Nephron (organoid): ENCODE results near the gene ALK.

Experiments
- H3K27ac Mint-ChIP-seq, 3 experiments: 2 replicates each; pipeline ENCODE4 v1.8.0; 2020; ENCODE audit warnings: mixed read lengths in 3 of 3, mild to moderate bottlenecking in 2 of 3, moderate library complexity in 1 of 3
- H3K27me3 Mint-ChIP-seq: 2 replicates; pipeline ENCODE4 v1.8.0; 2021; ENCODE audit warnings: low read depth, mild to moderate bottlenecking, moderate library complexity, mixed read lengths
- H3K36me3 Mint-ChIP-seq: 2 replicates; pipeline ENCODE4 v1.8.0; 2020; ENCODE audit warnings: low read depth, mixed read lengths
- H3K4me1 Mint-ChIP-seq: 2 replicates; pipeline ENCODE4 v1.8.0; 2020; ENCODE audit warnings: mixed read lengths
- H3K4me3 Mint-ChIP-seq, 3 experiments: 2 replicates each; pipeline ENCODE4 v1.8.0; 2020; ENCODE audit warnings: mild to moderate bottlenecking in 3 of 3, mixed read lengths in 3 of 3, moderate library complexity in 2 of 3
- H3K9me3 Mint-ChIP-seq: 2 replicates; pipeline ENCODE4 v1.8.0; 2020; ENCODE audit warnings: mixed read lengths
- TF ChIP-seq, protein P1 (sequence below), 3 experiments: fragments of 200-600 bp; sonication (generic); IDR thresholded peaks; one replicate each; pipeline ENCODE4 v1.5.0; 2021; ENCODE audit warnings: antibody characterized with exemption in 3 of 3; ENCODE audit not compliant: unreplicated experiment in 3 of 3

ALK gene

DNA sequence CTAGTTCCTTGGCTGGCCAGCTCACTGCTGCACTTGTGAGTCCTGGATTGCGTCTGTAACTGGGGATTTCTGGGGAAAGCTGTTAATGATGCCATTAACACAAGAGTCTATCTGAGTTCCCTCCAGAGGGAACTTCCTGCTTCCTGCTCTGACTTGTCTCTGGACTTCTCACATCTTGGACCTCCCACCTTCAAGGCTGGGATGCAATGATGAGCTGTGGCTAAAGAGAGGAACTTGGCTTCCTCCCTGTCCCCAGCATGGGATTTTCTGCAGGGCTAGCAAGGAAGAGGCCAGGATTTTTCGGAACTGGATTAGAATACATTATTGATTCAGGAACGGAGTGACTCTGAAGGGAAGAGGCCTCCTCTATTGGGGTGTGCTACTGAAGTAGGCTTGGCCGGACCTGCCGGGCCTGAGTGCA lies 650.7 kb downstream of the ALK start:
- Mint-ChIP-seq H3K27me3 (peaks cover 55% of the 10 kb centered on the region), H3K4me1 (no peaks in the 10 kb centered on the region), H3K4me3 (no peak overlapping the region), H3K36me3 (no peaks in the 10 kb centered on the region), H3K27ac (no peak overlapping the region), H3K9me3 (no peaks in the 10 kb centered on the region)
- TF ChIP-seq, protein P1, sequence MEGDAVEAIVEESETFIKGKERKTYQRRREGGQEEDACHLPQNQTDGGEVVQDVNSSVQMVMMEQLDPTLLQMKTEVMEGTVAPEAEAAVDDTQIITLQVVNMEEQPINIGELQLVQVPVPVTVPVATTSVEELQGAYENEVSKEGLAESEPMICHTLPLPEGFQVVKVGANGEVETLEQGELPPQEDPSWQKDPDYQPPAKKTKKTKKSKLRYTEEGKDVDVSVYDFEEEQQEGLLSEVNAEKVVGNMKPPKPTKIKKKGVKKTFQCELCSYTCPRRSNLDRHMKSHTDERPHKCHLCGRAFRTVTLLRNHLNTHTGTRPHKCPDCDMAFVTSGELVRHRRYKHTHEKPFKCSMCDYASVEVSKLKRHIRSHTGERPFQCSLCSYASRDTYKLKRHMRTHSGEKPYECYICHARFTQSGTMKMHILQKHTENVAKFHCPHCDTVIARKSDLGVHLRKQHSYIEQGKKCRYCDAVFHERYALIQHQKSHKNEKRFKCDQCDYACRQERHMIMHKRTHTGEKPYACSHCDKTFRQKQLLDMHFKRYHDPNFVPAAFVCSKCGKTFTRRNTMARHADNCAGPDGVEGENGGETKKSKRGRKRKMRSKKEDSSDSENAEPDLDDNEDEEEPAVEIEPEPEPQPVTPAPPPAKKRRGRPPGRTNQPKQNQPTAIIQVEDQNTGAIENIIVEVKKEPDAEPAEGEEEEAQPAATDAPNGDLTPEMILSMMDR (IDR thresholded peaks at IDR 0.05; ENCODE audit: unreplicated experiment in 3 of 3): no peak

DNA sequence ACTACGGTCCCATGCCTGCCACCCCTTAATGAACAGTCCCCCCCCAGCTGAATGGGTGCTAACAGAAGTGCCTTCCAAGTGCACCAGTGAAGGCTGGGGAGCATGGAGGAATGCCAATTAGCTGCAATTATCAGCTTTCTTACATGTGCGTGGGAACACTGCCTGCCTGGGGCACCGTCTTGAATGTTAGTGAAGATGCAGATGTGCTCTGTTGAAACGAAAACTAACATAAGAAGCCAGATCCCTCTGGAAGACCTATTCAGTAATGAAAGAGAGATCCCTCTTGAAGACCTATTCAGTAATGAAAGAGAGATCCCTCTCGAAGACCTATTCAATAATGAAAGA lies 651.6 kb downstream of the ALK start:
- Mint-ChIP-seq H3K4me3 (no peak overlapping the region), H3K36me3 (no peaks in the 10 kb centered on the region), H3K9me3 (no peaks in the 10 kb centered on the region), H3K27ac (no peak overlapping the region), H3K27me3 (peaks cover 47% of the 10 kb centered on the region), H3K4me1 (no peaks in the 10 kb centered on the region)
- TF ChIP-seq, protein P1 (IDR thresholded peaks at IDR 0.05; ENCODE audit: unreplicated experiment in 3 of 3): no peak

DNA sequence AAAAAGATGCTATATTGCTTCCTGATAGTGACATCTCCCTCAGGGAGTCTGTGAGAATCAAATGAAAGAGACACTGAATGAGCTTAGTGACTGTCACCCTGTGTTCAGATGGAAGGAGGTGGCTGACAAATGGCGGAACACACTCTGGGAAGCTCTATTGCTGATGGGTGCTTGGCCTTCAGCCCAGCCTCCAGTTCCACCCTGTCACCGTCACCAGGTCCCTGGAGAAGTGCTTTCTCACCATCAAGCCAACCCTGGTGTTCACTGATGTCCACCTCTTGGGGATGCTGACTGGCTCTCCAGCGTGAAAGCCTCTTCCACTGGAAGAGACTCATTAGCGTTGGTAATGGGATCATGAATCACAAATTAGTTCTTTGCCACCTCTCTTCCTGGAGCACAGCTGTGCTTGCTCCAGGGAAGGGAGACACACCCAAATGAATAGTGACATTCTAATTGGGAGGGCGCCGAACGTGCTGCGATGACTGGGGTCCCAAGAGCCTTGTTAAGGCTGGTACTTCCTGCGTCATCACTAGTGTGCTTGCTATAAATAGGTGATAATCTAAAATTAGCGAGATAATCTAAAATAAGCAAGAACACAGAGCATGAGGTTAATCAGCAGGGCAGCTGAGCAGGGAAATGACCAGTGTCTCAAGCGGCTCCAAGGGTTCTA lies 652.2 kb downstream of the ALK start:
- Mint-ChIP-seq H3K4me3 (no peak overlapping the region), H3K27me3 (peaks cover 43% of the 10 kb centered on the region)

DNA sequence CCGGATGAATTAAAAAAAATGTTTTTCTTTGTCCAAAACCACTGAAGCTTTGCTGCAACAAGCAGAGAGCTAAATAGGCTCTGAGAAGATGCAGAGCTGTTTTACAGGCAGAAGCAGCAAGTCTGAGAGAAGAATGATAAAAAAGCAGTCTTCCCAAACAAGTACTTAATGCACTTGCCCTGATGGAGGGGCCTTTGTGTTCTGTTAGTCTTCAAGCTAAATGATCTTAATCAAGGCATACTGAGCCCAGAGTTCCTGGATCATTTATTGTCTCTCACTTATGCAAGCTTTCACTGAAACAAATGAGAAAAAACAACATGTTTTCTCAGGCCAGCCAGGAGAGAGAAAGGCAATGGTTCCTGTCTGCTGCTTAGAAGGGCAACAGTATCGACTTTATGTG lies 653.7 kb downstream of the ALK start:
- no peaks in the 10 kb centered on the region for H3K9me3 Mint-ChIP-seq
- H3K36me3 Mint-ChIP-seq: no peaks in the 10 kb centered on the region
- no peak overlapping the region for H3K27ac Mint-ChIP-seq
- peaks cover 33% of the 10 kb centered on the region for H3K27me3 Mint-ChIP-seq
- H3K4me3 Mint-ChIP-seq: no peak overlapping the region
- TF ChIP-seq, protein P1 (IDR thresholded peaks at IDR 0.05; ENCODE audit: unreplicated experiment in 3 of 3): no peak
- no peaks in the 10 kb centered on the region for H3K4me1 Mint-ChIP-seq

More for the DNA sequence above, 652.2 kb downstream of the ALK start:
- Mint-ChIP-seq H3K36me3 (no peaks in the 10 kb centered on the region), H3K27ac (no peak overlapping the region), H3K4me1 (no peaks in the 10 kb centered on the region), H3K9me3 (no peaks in the 10 kb centered on the region)
- TF ChIP-seq, protein P1 (IDR thresholded peaks at IDR 0.05; ENCODE audit: unreplicated experiment in 3 of 3): no peak

DNA sequence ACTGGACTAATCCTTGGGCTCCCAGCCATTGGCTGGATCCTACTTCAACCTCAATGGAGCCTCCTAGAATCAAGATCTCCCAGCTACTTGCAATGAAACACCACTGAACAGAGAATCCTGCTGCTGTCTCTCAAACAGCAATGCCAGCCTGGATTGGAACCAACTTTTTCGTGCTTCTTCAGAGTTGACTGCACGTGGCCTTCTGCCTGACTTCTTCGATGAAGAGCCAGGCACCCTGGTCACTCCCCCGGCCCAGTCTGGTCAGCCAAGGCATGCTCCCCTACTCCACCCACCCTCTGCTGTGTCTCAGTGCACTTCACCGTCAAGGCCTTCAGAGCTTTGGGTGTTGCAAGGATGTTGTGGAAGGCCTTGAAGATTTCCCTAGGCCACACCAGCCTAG lies 657.5 kb downstream of the ALK start:
- H3K27me3 Mint-ChIP-seq: peaks cover 11% of the 10 kb centered on the region
- H3K36me3 Mint-ChIP-seq: no peaks in the 10 kb centered on the region
- TF ChIP-seq, protein P1 (IDR thresholded peaks at IDR 0.05; ENCODE audit: unreplicated experiment in 3 of 3): no peak
- no peak overlapping the region for H3K4me3 Mint-ChIP-seq
- H3K9me3 Mint-ChIP-seq: no peaks in the 10 kb centered on the region
- no peaks in the 10 kb centered on the region for H3K4me1 Mint-ChIP-seq
- H3K27ac Mint-ChIP-seq: no peak overlapping the region

DNA sequence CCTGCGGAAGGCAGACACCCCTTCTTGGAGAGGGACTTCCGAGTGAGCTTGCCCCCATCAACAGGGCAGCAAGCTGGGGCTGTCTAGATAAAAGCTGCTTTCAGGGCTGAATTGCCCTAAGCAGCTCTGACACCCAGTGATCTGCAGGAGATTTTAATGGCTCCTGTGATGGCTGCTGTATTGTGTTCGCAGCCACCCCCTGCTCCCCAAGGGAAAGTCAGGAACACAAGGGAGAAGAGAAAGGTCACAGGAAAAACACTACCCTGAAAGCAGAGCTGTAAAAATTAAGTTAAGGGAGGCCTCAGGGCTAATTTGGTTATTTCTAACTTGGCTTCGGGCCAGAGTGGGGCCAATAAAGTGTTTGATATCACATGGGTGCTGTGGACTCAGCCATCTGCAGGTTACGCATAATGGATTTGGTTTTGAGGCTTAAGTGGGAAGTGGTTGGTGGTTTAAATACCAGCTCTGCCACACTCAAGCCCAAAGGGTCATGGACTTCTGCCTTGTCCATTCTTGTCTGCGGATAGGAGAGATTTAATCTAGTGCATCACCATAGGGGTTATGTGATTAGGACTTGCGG lies 658.6 kb downstream of the ALK start:
- Mint-ChIP-seq H3K27ac (no peak overlapping the region), H3K9me3 (no peaks in the 10 kb centered on the region), H3K4me1 (no peaks in the 10 kb centered on the region), H3K36me3 (no peaks in the 10 kb centered on the region), H3K4me3 (no peak overlapping the region), H3K27me3 (peaks cover 11% of the 10 kb centered on the region)
- TF ChIP-seq, protein P1 (IDR thresholded peaks at IDR 0.05; ENCODE audit: unreplicated experiment in 3 of 3): no peak
